GM19239 (cell line): ENCODE measurements around the gene STMP1.

ENCODE experiments used
- DNase-seq: peaks from one replicate; pipeline ENCODE4 v3.0.0; 2011; ENCODE audit warnings: low spot score; ENCODE audit not compliant: insufficient read length
- FAIRE-seq: peaks from 2 replicates; lab custom pipeline; 2011; peaks lifted over from hg19 to GRCh38; lab: Jason Lieb, UNC

STMP1 gene

GRCh38 chr7:135715673-135716072, 53.4 kb downstream of the STMP1 start:
- no peak for DNase-seq
- no peak for FAIRE-seq

- DNase-seq, result no peak
- no peak for FAIRE-seq
Measured at GRCh38 chr7:135716677-135717238, 54.4 kb downstream of the STMP1 start.

GRCh38 chr7:135717693-135718092, 55.4 kb downstream of the STMP1 start:
- FAIRE-seq, result no peak

GRCh38 chr7:135718219-135718618, 55.9 kb downstream of the STMP1 start:
- no peak for FAIRE-seq
- DNase-seq, result no peak

More at GRCh38 chr7:135717693-135718092, 55.4 kb downstream of the STMP1 start:
- no peak for DNase-seq

- FAIRE-seq, result no peak
- no peak for DNase-seq
Measured at GRCh38 chr7:135718794-135719437, 56.6 kb downstream of the STMP1 start.

- no peak for DNase-seq
Measured at GRCh38 chr7:135719688-135720087, 57.4 kb downstream of the STMP1 start.

GRCh38 chr7:135721198-135721820, 59.0 kb downstream of the STMP1 start:
- FAIRE-seq (no peak), DNase-seq (no peak)

More at GRCh38 chr7:135719688-135720087, 57.4 kb downstream of the STMP1 start:
- no peak for FAIRE-seq

- DNase-seq (no peak), FAIRE-seq (no peak)
Measured at GRCh38 chr7:135723411-135723810, 61.1 kb downstream of the STMP1 start.
